IMR-90 (cell line): ENCODE results near the gene ZNF418. TPM values are rescaled to one million over a fixed set of nuclear protein-coding genes. Genes with fewer than 3 reads are reported as not detected.

Experiments used
- ATAC-seq: fragments of 200-7000 bp; cut with Tn5 transposase; 2 replicates; pipeline ENCODE4 v1.9.1; 2020; ENCODE audit warnings: low read depth, mild to moderate bottlenecking, moderate library complexity
- BruUV-seq: library from RNA; stranded (reverse); fragments of 400-500 nt; replicated peaks from 2 replicates; lab custom pipeline; 2021; lab: Mats Ljungman, UMichigan
- CTCF ChIA-PET: fragments of 300-600 bp; formaldehyde crosslinking; extraction: SDS; loops from one replicate; lab custom pipeline; 2021; ENCODE audit warnings: antibody characterized with exemption; lab: Yijun Ruan, JAX
- POLR2A ChIA-PET: fragments of 300-600 bp; sonication (Branson Sonifier 250); formaldehyde crosslinking; loops from one replicate; lab custom pipeline; 2022; ENCODE audit warnings: antibody characterized with exemption; ENCODE audit not compliant: unreplicated experiment; lab: Charles Lee
- DNase-seq: peaks from one replicate; pipeline ENCODE4 v3.0.0; 2013
- H2AFZ ChIP-seq: replicated peaks from 2 replicates; pipeline ENCODE3; 2013; ENCODE audit warnings: low read length, mild to moderate bottlenecking; ENCODE audit not compliant: poor library complexity
- H2AK5ac ChIP-seq: 2 replicates; pipeline ENCODE4 v1.6.1; 2013; ENCODE audit warnings: low read depth, low read length, inconsistent platforms
- H2AK9ac ChIP-seq: replicated peaks from 2 replicates; pipeline ENCODE3; 2013; ENCODE audit warnings: mild to moderate bottlenecking, low read depth, low read length, moderate library complexity; ENCODE audit not compliant: poor library complexity
- H2BK120ac ChIP-seq: 2 replicates; pipeline ENCODE4 v1.6.1; 2013; ENCODE audit warnings: low read depth, low read length, inconsistent platforms
- H2BK15ac ChIP-seq: 3 replicates; pipeline ENCODE4 v1.6.1; 2013; ENCODE audit warnings: low read depth, low read length, inconsistent platforms
- H2BK20ac ChIP-seq: 2 replicates; pipeline ENCODE4 v1.6.1; 2013; ENCODE audit warnings: low read depth, mild to moderate bottlenecking, inconsistent platforms, low read length, moderate library complexity
- H2BK5ac ChIP-seq: 2 replicates; pipeline ENCODE4 v1.6.1; 2013; ENCODE audit warnings: mild to moderate bottlenecking, low read depth, low read length, inconsistent platforms; ENCODE audit not compliant: poor library complexity, severe bottlenecking
- H3K14ac ChIP-seq: replicated peaks from 2 replicates; pipeline ENCODE4 v1.6.1; 2013; ENCODE audit warnings: low read depth, low read length, inconsistent platforms
- H3K18ac ChIP-seq: 2 replicates; pipeline ENCODE4 v1.6.1; 2013; ENCODE audit warnings: low read depth, low read length, control low read depth
- H3K23ac ChIP-seq: 2 replicates; pipeline ENCODE4 v1.6.1; 2013; ENCODE audit warnings: low read depth, low read length, inconsistent platforms
- H3K27ac ChIP-seq: 2 replicates; pipeline ENCODE4 v1.5.1; 2013; ENCODE audit warnings: mild to moderate bottlenecking, control low read depth, low read length; ENCODE audit not compliant: insufficient read depth
- H3K27me3 ChIP-seq: 2 replicates; pipeline ENCODE4 v1.6.1; 2013; ENCODE audit warnings: low read length; ENCODE audit not compliant: control insufficient read depth, insufficient read depth
- H3K36me3 ChIP-seq: 2 replicates; pipeline ENCODE4 v1.6.1; 2013; ENCODE audit warnings: low read length, mixed read lengths; ENCODE audit not compliant: control insufficient read depth, insufficient read depth
- H3K4ac ChIP-seq: 2 replicates; pipeline ENCODE4 v1.6.1; 2013; ENCODE audit warnings: low read depth, low read length, inconsistent platforms
- H3K4me1 ChIP-seq: 2 replicates; pipeline ENCODE4 v1.6.1; 2013; ENCODE audit warnings: low read length, mixed read lengths; ENCODE audit not compliant: control insufficient read depth, insufficient read depth
- H3K4me2 ChIP-seq: 2 replicates; pipeline ENCODE4 v1.6.1; 2013; ENCODE audit warnings: low read depth, mild to moderate bottlenecking, control low read depth, low read length, moderate library complexity
- H3K4me3 ChIP-seq: 2 replicates; pipeline ENCODE4 v1.5.1; 2013; ENCODE audit warnings: low read depth, mild to moderate bottlenecking, control low read depth, low read length, moderate library complexity; ENCODE audit not compliant: insufficient read depth
- H3K56ac ChIP-seq: 2 replicates; pipeline ENCODE4 v1.6.1; 2013; ENCODE audit warnings: low read length, inconsistent platforms; ENCODE audit not compliant: insufficient read depth; ENCODE audit errors: extremely low read depth
- H3K79me1 ChIP-seq, 2 experiments: 2 replicates each; pipeline ENCODE4 v1.6.1; 2013; ENCODE audit warnings: low read length in 2 of 2, inconsistent platforms in 1 of 2, low read depth in 1 of 2
- H3K9ac ChIP-seq: 2 replicates; pipeline ENCODE4 v1.6.1; 2013; ENCODE audit warnings: low read depth, low read length, control low read depth
- H3K9me1 ChIP-seq: 2 replicates; pipeline ENCODE4 v1.6.1; 2013; ENCODE audit warnings: low read length, inconsistent platforms; ENCODE audit not compliant: insufficient read depth
- H3K9me3 ChIP-seq: 2 replicates; pipeline ENCODE4 v1.6.1; 2013; ENCODE audit warnings: low read length; ENCODE audit not compliant: control insufficient read depth, insufficient read depth
- H4K20me1 ChIP-seq: 2 replicates; pipeline ENCODE4 v1.6.1; 2013; ENCODE audit warnings: low read length, inconsistent platforms; ENCODE audit not compliant: insufficient read depth
- H4K5ac ChIP-seq: 2 replicates; pipeline ENCODE4 v1.6.1; 2013; ENCODE audit warnings: mild to moderate bottlenecking, low read depth, low read length, control low read depth
- H4K8ac ChIP-seq, 2 experiments: 2 replicates each; pipeline ENCODE4 v1.6.1; 2013; ENCODE audit warnings: low read depth in 2 of 2, low read length in 2 of 2, control low read depth in 1 of 2, inconsistent platforms in 1 of 2
- H4K91ac ChIP-seq: 2 replicates; pipeline ENCODE4 v1.6.1; 2013; ENCODE audit warnings: low read depth, low read length, inconsistent platforms; ENCODE audit not compliant: insufficient read depth
- FOS ChIP-seq: fragments of 150-350 bp; IDR thresholded peaks from 2 replicates; pipeline ENCODE4 v1.6.1; 2016; ENCODE audit warnings: low read depth, low read length
- MAZ ChIP-seq: IDR thresholded peaks from 2 replicates; pipeline ENCODE4 v1.6.1; 2012; ENCODE audit warnings: low read depth, mild to moderate bottlenecking, low read length, improper control_type of control experiment, moderate library complexity, borderline replicate concordance
- POLR2A ChIP-seq: IDR thresholded peaks from 2 replicates; pipeline ENCODE4 v1.6.1; 2012; ENCODE audit warnings: mild to moderate bottlenecking, low read depth, low read length
- RCOR1 ChIP-seq: IDR thresholded peaks from 2 replicates; pipeline ENCODE4 v1.6.1; 2012; ENCODE audit warnings: mild to moderate bottlenecking, low read length, improper control_type of control experiment; ENCODE audit not compliant: insufficient replicate concordance
- USF2 ChIP-seq: fragments of 150-350 bp; IDR thresholded peaks from 2 replicates; pipeline ENCODE4 v1.6.1; 2017; ENCODE audit warnings: mild to moderate bottlenecking, antibody characterized with exemption, low read length, low read depth
- WGBS, 2 experiments: methylation state at CpG; one replicate each; pipeline versions ENCODE4 v1.1.5 to v1.1.7; 2013; ENCODE audit warnings: missing lambda C conversion rate in 2 of 2; ENCODE audit not compliant: insufficient read length in 1 of 2; ENCODE audit errors: extremely low coverage in 2 of 2; 5-methylcytosine and 5-hydroxymethylcytosine counted together
- dilution Hi-C: fragments of 300-500 bp; cut with HindIII; formaldehyde crosslinking; loops from one replicate; pipeline ENCODE4 v1.14.3; 2018; ENCODE audit warnings: low sequenced_read_pairs; ENCODE audit not compliant: unreplicated experiment
- in situ Hi-C: fragments of 300-500 bp; cut with MboI; formaldehyde crosslinking; loops from 3 replicates; pipeline ENCODE4 v1.14.3; 2019; ENCODE audit warnings: low sequenced_read_pairs, inconsistent platforms, mixed read lengths
- intact Hi-C: fragments of 100-400 bp; cut with micrococcal nuclease; formaldehyde crosslinking; loops from 2 replicates; pipeline ENCODE4 v1.10.0; 2022
- polyA plus RNA-seq, 3 experiments: library from polyadenylated mRNA; depleted of rRNA; stranded (reverse); fragments of >200 nt; gene quantifications; 2 replicates each; pipeline ENCODE4 v1.2.3, GENCODE V29; 2012; ENCODE audit warnings: low replicate concordance in 1 of 3
- total RNA-seq: library from RNA; depleted of rRNA; stranded (reverse); fragments of >200 nt; gene quantifications from 2 replicates; pipeline ENCODE4 v1.2.3, GENCODE V29; 2012

Gene ZNF418
- total and polyA plus RNA-seq, 2 of the 4 experiments (the other 2 are of a cell fraction) = 2.1 to 3.4 TPM

DNA sequence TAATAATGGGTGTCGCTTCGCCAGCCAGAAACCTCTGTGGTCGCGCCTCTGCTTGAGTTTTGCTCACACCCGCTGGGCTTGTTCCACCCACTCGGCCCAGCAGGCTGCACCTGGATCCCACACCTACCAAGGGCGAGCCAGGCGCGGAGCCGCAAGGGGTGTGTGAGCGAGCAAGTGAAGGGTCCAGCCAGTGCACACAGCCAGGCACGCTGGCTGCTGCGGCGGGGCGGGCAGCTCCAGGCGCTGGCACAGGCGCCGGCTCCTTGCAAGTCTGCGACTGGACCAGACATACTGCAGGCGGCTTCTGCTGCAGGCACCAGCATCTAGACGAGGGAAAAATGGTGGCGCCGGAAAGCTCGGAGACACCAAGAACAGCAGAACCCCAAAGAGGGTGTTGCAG lies 14.1 kb upstream of the ZNF418 start:
- no peak overlapping the region for H2AK9ac ChIP-seq
- no peak overlapping the region for H2BK15ac ChIP-seq
- H3K27ac ChIP-seq = no peak overlapping the region
- no peak overlapping the region for H3K23ac ChIP-seq
- H3K18ac ChIP-seq = no peak overlapping the region
- no peak overlapping the region for H3K4ac ChIP-seq
- no peak overlapping the region for H3K4me3 ChIP-seq
- H3K79me1 ChIP-seq = peaks cover 16 to 17% of the 10 kb centered on the region in 2 experiments
- no TSS peak for BruUV-seq
- dilution Hi-C loops (no loop called here), in situ Hi-C loops (no loop called here), intact Hi-C loops (no loop called here)
- no peak overlapping the region for H3K14ac ChIP-seq
- H2BK20ac ChIP-seq = no peak overlapping the region
- no peak overlapping the region for H3K9ac ChIP-seq
- no peak for TF ChIP-seq RCOR1
- no peak for TF ChIP-seq MAZ
- no peak for TF ChIP-seq POLR2A
- TF ChIP-seq FOS = no peak
- no peak for TF ChIP-seq USF2
- ATAC-seq = no peak
- no peak overlapping the region for H3K56ac ChIP-seq
- H3K4me1 ChIP-seq = peaks cover 4% of the 10 kb centered on the region; the same call in 1 of the 2 replicates
- H2AFZ ChIP-seq = no peak overlapping the region
- H4K5ac ChIP-seq = no peak overlapping the region
- H3K36me3 ChIP-seq = peaks cover under 1% of the 10 kb centered on the region
- peaks cover 30% of the 10 kb centered on the region for H3K9me3 ChIP-seq
- 0 out of 2 replicates have a peak, but pooled peaks cover 3% of the 10 kb centered on the region for H3K9me1 ChIP-seq
- H3K4me2 ChIP-seq = no peak overlapping the region
- WGBS, 2 experiments = 93% methylated on average over 10 of the region's 24 CpGs; no CpG with 5 or more reads in 1 of the 2 experiments
- no peaks in the 10 kb centered on the region for H4K20me1 ChIP-seq
- H4K8ac ChIP-seq = no peak overlapping the region
- no peak overlapping the region for H4K91ac ChIP-seq
- POLR2A ChIA-PET = no interaction called here
- CTCF ChIA-PET = no interaction called here
- no peak overlapping the region for H2AK5ac ChIP-seq
- no peaks in the 10 kb centered on the region for H3K27me3 ChIP-seq
- no peak overlapping the region for H2BK120ac ChIP-seq
- no peak overlapping the region for H2BK5ac ChIP-seq
- DNase-seq = no peak
